Ectodermal cell (in vitro differentiated cells): Measurements from ENCODE around the gene HECTD4. TPM values are rescaled to one million over a fixed set of nuclear protein-coding genes. Genes with fewer than 3 reads are reported as not detected.

Source experiments
- H3K27ac ChIP-seq: 2 replicates; pipeline ENCODE4 v1.7.0; 2013; ENCODE audit warnings: mild to moderate bottlenecking, low read depth, low read length; ENCODE audit not compliant: insufficient read depth, poor library complexity, severe bottlenecking
- H3K27me3 ChIP-seq: 2 replicates; pipeline ENCODE4 v1.7.0; 2013; ENCODE audit warnings: mild to moderate bottlenecking, low read length; ENCODE audit not compliant: insufficient read depth, control insufficient read depth, poor library complexity, severe bottlenecking
- H3K36me3 ChIP-seq: one replicate; pipeline ENCODE4 v1.7.0; 2013; ENCODE audit warnings: low read length; ENCODE audit not compliant: control insufficient read depth, insufficient read depth
- H3K4me1 ChIP-seq: one replicate; pipeline ENCODE4 v1.7.0; 2013; ENCODE audit warnings: low read length; ENCODE audit not compliant: control insufficient read depth, insufficient read depth
- H3K4me3 ChIP-seq: 2 replicates; pipeline ENCODE4 v1.7.0; 2013; ENCODE audit warnings: low read depth, low read length, control low read depth; ENCODE audit not compliant: insufficient read depth
- H3K9me3 ChIP-seq: 2 replicates; pipeline ENCODE4 v1.7.0; 2013; ENCODE audit warnings: mild to moderate bottlenecking, low read length, moderate library complexity; ENCODE audit not compliant: control insufficient read depth
- WGBS, 2 experiments: methylation state at CpG; one replicate each; pipeline ENCODE4 v1.1.7; 2013; ENCODE audit warnings: missing lambda C conversion rate in 2 of 2; 5-methylcytosine and 5-hydroxymethylcytosine counted together
- polyA plus RNA-seq, 4 experiments: library from polyadenylated mRNA; stranded (reverse); fragments of 50-300 nt; gene quantifications; one replicate each; pipeline ENCODE4 v1.2.3, GENCODE V29; 2013

Gene HECTD4
- 20.0 TPM for polyA plus RNA-seq (2013, experiment 1 of 4)
- 21.5 TPM for polyA plus RNA-seq (2013, experiment 2 of 4)
- polyA plus RNA-seq (2013, experiment 3 of 4) = 16.8 TPM
- polyA plus RNA-seq (2013, experiment 4 of 4) = 21.8 TPM

GRCh38 chr12:112381883-112382796 is at the start of gene HECTD4:
Gene HECTD4 (minus strand): TSS chr12:112382431. CDS start chr12:112382128, 303 bp downstream.
- Histone ChIP-seq H3K27me3 (no peaks in the 10 kb centered on the region), H3K27ac (peak within 1 kb of the TSS; percentile 44), H3K36me3 (no peaks in the 10 kb centered on the region), H3K4me1 (no peaks in the 10 kb centered on the region), H3K4me3 (peak within 1 kb of the TSS; percentile 70), H3K9me3 (no peaks in the 10 kb centered on the region)
- WGBS, 2 experiments = 2% methylated on average over 106 of the region's 106 CpGs

GRCh38 chr12:112431965-112432364 is 49.7 kb upstream of the HECTD4 start:
- Histone ChIP-seq H3K27ac (no peak overlapping the region), H3K4me3 (no peak overlapping the region), H3K27me3 (no peaks in the 10 kb centered on the region), H3K9me3 (no peaks in the 10 kb centered on the region), H3K4me1 (no peaks in the 10 kb centered on the region), H3K36me3 (no peaks in the 10 kb centered on the region)
- 96 to 98% methylated on average over 2 to 3 of the region's 3 CpGs for WGBS, 2 experiments

- Histone ChIP-seq H3K27ac (no peak overlapping the region), H3K36me3 (no peaks in the 10 kb centered on the region), H3K27me3 (no peaks in the 10 kb centered on the region), H3K4me3 (no peak overlapping the region), H3K9me3 (no peaks in the 10 kb centered on the region), H3K4me1 (no peaks in the 10 kb centered on the region)
- 94 to 95% methylated on average over 5 of the region's 5 CpGs for WGBS, 2 experiments
These were observed 48.7 kb upstream of the HECTD4 start for GRCh38 chr12:112430929-112431328.

- WGBS, 2 experiments = 93% methylated on average over 2 of the region's 2 CpGs
- Histone ChIP-seq H3K9me3 (no peaks in the 10 kb centered on the region), H3K27ac (no peak overlapping the region), H3K4me1 (no peaks in the 10 kb centered on the region), H3K36me3 (no peaks in the 10 kb centered on the region), H3K4me3 (no peak overlapping the region), H3K27me3 (no peaks in the 10 kb centered on the region)
These were observed 45.5 kb upstream of the HECTD4 start for GRCh38 chr12:112427760-112428159.

- no peak overlapping the region for H3K27ac ChIP-seq
- WGBS, 2 experiments = 93 to 97% methylated on average over 7 of the region's 7 CpGs
- no peaks in the 10 kb centered on the region for H3K4me1 ChIP-seq
- H3K9me3 ChIP-seq = no peaks in the 10 kb centered on the region
- no peaks in the 10 kb centered on the region for H3K36me3 ChIP-seq
- H3K27me3 ChIP-seq = no peaks in the 10 kb centered on the region
- H3K4me3 ChIP-seq = no peak overlapping the region
These were observed 43.6 kb upstream of the HECTD4 start for GRCh38 chr12:112425582-112426382.

GRCh38 chr12:112424126-112424525 is 41.9 kb upstream of the HECTD4 start:
- 93 to 95% methylated on average over 3 of the region's 3 CpGs for WGBS, 2 experiments
- no peaks in the 10 kb centered on the region for H3K27me3 ChIP-seq
- H3K27ac ChIP-seq = no peak overlapping the region
- no peaks in the 10 kb centered on the region for H3K9me3 ChIP-seq
- no peaks in the 10 kb centered on the region for H3K36me3 ChIP-seq
- H3K4me1 ChIP-seq = no peaks in the 10 kb centered on the region
- no peak overlapping the region for H3K4me3 ChIP-seq

- H3K36me3 ChIP-seq = no peaks in the 10 kb centered on the region
These were observed 40.3 kb upstream of the HECTD4 start for GRCh38 chr12:112422531-112422930.

GRCh38 chr12:112421363-112421762 is 39.1 kb upstream of the HECTD4 start:
- no peaks in the 10 kb centered on the region for H3K36me3 ChIP-seq
- no peak overlapping the region for H3K4me3 ChIP-seq
- H3K27me3 ChIP-seq = no peaks in the 10 kb centered on the region
- H3K9me3 ChIP-seq = no peaks in the 10 kb centered on the region
- WGBS, 2 experiments = 90 to 95% methylated on average over 1 of the region's 1 CpG
- H3K4me1 ChIP-seq = no peaks in the 10 kb centered on the region
- H3K27ac ChIP-seq = no peak overlapping the region

More at GRCh38 chr12:112422531-112422930, 40.3 kb upstream of the HECTD4 start:
- 88 to 89% methylated on average over 5 of the region's 5 CpGs for WGBS, 2 experiments
- Histone ChIP-seq H3K4me1 (no peaks in the 10 kb centered on the region), H3K4me3 (no peak overlapping the region), H3K9me3 (no peaks in the 10 kb centered on the region), H3K27me3 (no peaks in the 10 kb centered on the region), H3K27ac (no peak overlapping the region)

- Histone ChIP-seq H3K36me3 (no peaks in the 10 kb centered on the region), H3K4me1 (no peaks in the 10 kb centered on the region), H3K27ac (no peak overlapping the region), H3K9me3 (no peaks in the 10 kb centered on the region), H3K4me3 (no peak overlapping the region), H3K27me3 (no peaks in the 10 kb centered on the region)
- 94 to 100% methylated on average over 3 of the region's 3 CpGs for WGBS, 2 experiments
These were observed 38.5 kb upstream of the HECTD4 start for GRCh38 chr12:112420740-112421139.
